Ishikawa (cell line): ENCODE measurements around the gene MRPL37.
A peak's percentile ranks its signal among the peaks of the same experiment; 100 is the strongest.

ENCODE experiments used
- CEBPB ChIP-seq: IDR thresholded peaks from 2 replicates; pipeline ENCODE4 v1.6.1; 2012
- CREB1 ChIP-seq: IDR thresholded peaks from 2 replicates; pipeline ENCODE4 v1.6.1; 2012; ENCODE audit warnings: low read depth
- EGR1 ChIP-seq: IDR thresholded peaks from 2 replicates; pipeline ENCODE4 v1.6.1; 2012
- EP300 ChIP-seq: IDR thresholded peaks from 2 replicates; pipeline ENCODE4 v1.6.1; 2012; ENCODE audit warnings: borderline replicate concordance
- FOXM1 ChIP-seq: IDR thresholded peaks from 2 replicates; pipeline ENCODE4 v1.6.1; 2012; ENCODE audit warnings: low read depth, borderline replicate concordance
- NFIC ChIP-seq: IDR thresholded peaks from 2 replicates; pipeline ENCODE4 v1.6.1; 2012
- RAD21 ChIP-seq: IDR thresholded peaks from 2 replicates; pipeline ENCODE4 v1.6.1; 2012; ENCODE audit warnings: low read depth
- TAF1 ChIP-seq: IDR thresholded peaks from 2 replicates; pipeline ENCODE4 v1.6.1; 2012; ENCODE audit warnings: low read depth, mild to moderate bottlenecking
- TCF12 ChIP-seq: IDR thresholded peaks from 2 replicates; pipeline ENCODE4 v1.6.1; 2012; ENCODE audit warnings: low read depth
- TEAD4 ChIP-seq: IDR thresholded peaks from 2 replicates; pipeline ENCODE4 v1.6.1; 2012
- YY1 ChIP-seq: IDR thresholded peaks from 2 replicates; pipeline ENCODE4 v1.6.1; 2012; ENCODE audit warnings: low read depth
- ZBTB7A ChIP-seq: IDR thresholded peaks from 2 replicates; pipeline ENCODE4 v1.6.1; 2012; ENCODE audit warnings: low read depth
- TF ChIP-seq, protein P1 (sequence below): IDR thresholded peaks from 2 replicates; pipeline ENCODE4 v1.6.1; 2012; ENCODE audit warnings: low read depth, mild to moderate bottlenecking
- TF ChIP-seq, protein P2 (sequence below): IDR thresholded peaks from 2 replicates; pipeline ENCODE4 v1.6.1; 2012
- TF ChIP-seq, protein P3 (sequence below): IDR thresholded peaks from 2 replicates; pipeline ENCODE4 v1.6.1; 2012

MRPL37 gene

GRCh38 chr1:54249819-54250435 lies 50.0 kb downstream of the MRPL37 start:
- TF ChIP-seq TEAD4: 0 out of 2 replicates have a peak, but pooled peaks have one; percentile 39
- no peak for TF ChIP-seq YY1

- TF ChIP-seq, protein P1, sequence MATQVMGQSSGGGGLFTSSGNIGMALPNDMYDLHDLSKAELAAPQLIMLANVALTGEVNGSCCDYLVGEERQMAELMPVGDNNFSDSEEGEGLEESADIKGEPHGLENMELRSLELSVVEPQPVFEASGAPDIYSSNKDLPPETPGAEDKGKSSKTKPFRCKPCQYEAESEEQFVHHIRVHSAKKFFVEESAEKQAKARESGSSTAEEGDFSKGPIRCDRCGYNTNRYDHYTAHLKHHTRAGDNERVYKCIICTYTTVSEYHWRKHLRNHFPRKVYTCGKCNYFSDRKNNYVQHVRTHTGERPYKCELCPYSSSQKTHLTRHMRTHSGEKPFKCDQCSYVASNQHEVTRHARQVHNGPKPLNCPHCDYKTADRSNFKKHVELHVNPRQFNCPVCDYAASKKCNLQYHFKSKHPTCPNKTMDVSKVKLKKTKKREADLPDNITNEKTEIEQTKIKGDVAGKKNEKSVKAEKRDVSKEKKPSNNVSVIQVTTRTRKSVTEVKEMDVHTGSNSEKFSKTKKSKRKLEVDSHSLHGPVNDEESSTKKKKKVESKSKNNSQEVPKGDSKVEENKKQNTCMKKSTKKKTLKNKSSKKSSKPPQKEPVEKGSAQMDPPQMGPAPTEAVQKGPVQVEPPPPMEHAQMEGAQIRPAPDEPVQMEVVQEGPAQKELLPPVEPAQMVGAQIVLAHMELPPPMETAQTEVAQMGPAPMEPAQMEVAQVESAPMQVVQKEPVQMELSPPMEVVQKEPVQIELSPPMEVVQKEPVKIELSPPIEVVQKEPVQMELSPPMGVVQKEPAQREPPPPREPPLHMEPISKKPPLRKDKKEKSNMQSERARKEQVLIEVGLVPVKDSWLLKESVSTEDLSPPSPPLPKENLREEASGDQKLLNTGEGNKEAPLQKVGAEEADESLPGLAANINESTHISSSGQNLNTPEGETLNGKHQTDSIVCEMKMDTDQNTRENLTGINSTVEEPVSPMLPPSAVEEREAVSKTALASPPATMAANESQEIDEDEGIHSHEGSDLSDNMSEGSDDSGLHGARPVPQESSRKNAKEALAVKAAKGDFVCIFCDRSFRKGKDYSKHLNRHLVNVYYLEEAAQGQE: no peak
- no peak for TF ChIP-seq YY1
These were observed 50.7 kb downstream of the MRPL37 start for GRCh38 chr1:54250670-54251069.

DNA sequence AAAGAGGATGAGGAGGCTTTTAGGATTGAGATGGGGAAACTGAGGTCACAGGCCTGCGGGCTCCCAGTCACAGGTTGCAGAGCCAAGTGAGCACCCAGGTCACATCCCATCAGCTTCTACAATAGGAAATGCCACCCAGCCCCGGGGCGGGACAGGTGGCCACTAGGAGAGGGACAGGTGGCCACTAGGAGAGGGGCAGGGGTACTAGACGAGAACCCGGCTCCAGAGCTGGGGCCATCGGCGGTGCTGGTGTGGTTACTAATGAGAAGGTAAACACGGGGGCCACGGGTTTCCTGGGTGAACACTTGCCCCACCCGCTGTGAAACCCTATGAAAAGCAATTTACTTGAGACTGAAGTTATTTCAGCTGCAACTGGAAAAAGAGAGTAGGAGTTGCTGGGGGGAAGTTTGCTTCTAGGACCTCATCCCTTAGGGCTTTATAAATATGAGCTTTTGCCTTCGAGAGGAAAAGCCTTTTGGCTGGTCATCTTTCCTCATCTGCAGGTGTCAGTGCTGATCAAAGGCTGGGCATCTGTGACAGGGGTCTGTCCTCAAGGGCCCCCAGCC lies 52.5 kb downstream of the MRPL37 start:
- TF ChIP-seq, protein P1: no peak
- TF ChIP-seq FOXM1 (no peak), CEBPB (no peak), RAD21 (no peak), CREB1 (no peak), EGR1 (no peak), ZBTB7A (no peak), YY1 (no peak), NFIC (no peak), EP300 (no peak), TEAD4 (no peak), TAF1 (no peak), TCF12 (no peak)
- TF ChIP-seq, protein P2, sequence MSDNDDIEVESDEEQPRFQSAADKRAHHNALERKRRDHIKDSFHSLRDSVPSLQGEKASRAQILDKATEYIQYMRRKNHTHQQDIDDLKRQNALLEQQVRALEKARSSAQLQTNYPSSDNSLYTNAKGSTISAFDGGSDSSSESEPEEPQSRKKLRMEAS: no peak
- TF ChIP-seq, protein P3, sequence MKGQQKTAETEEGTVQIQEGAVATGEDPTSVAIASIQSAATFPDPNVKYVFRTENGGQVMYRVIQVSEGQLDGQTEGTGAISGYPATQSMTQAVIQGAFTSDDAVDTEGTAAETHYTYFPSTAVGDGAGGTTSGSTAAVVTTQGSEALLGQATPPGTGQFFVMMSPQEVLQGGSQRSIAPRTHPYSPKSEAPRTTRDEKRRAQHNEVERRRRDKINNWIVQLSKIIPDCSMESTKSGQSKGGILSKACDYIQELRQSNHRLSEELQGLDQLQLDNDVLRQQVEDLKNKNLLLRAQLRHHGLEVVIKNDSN: no peak

DNA sequence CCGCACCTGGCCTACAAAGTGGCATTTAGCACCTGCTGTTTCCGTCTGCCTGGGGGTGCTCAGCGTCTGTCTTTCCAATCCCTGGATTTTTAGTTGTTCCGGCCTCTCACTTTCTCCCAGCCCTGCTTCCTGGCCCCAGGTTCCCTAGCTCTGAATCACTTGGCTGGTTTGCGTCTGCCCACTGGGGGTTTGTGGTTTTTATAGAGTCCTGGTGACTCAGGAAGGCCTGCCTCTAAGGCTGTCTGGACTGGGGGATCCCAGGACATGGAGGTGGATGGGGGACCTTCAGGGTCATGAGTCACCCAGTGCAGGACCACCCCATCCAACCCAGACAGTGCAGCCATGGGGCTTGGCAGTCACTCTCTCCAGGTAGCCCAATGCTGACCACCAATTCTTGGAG lies 53.5 kb downstream of the MRPL37 start:
- no peak for TF ChIP-seq CEBPB
- no peak for TF ChIP-seq FOXM1
- peak; percentile 24; the same call in 1 of the 2 replicates for TF ChIP-seq TCF12
- no peak for TF ChIP-seq RAD21
- TF ChIP-seq EGR1: no peak
- TF ChIP-seq, protein P1: no peak
- TF ChIP-seq TEAD4: no peak

DNA sequence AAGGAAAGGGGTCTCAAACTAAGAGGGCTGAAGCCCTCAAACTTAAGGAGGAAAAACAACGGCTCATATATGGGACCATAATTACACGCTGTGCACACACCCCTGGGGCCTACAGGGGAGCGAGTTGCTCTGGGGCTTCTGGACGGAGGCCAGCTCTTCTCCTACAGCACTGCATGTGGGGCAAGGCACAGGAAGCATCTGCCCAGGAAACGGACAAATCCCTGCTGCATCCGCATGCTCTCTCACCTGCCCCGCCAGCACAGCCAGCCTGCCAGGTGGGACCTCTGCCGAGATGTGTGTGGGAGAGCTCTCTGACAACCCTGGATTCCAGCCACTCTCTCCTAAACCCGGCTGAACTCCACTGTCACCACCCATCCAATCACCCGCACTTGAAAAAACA lies 54.1 kb downstream of the MRPL37 start:
- TF ChIP-seq NFIC (no peak), ZBTB7A (no peak), CREB1 (no peak), EP300 (no peak), RAD21 (no peak), EGR1 (no peak), YY1 (no peak), TAF1 (no peak), TCF12 (no peak), CEBPB (no peak), TEAD4 (no peak), FOXM1 (no peak)
- TF ChIP-seq, protein P3: no peak
- TF ChIP-seq, protein P1: no peak
- TF ChIP-seq, protein P2: no peak
